ENCODE results near the gene XKR8. TPM values are rescaled to one million over a fixed set of nuclear protein-coding genes. Genes with fewer than 3 reads are reported as not detected.
A peak's percentile ranks its signal among the peaks of the same experiment; 100 is the strongest.

Gene XKR8
- total and polyA plus RNA-seq, 2 donors (not counting 1 experiment from before 2014, with no cell fraction given) = 5.5 to 9.2 TPM

GRCh38 chr1:27940297-27940696 lies 19.5 kb upstream of the XKR8 start:
- Histone ChIP-seq H3K4me1 (ENCODE audit: control insufficient read depth, extremely low read depth, insufficient read depth, low read length) (no peaks in the 10 kb centered on the region), H4K20me1 (ENCODE audit: control insufficient read depth, extremely low read depth, insufficient read depth, low read length) (no peaks in the 10 kb centered on the region), H3K27ac (ENCODE audit: insufficient read depth, low read length) (no peak overlapping the region), H3K27me3 (ENCODE audit: control insufficient read depth, insufficient read depth, low read length) (peaks cover 8% of the 10 kb centered on the region), H2AFZ (ENCODE audit: low read length) (no peak overlapping the region), H3K9ac (ENCODE audit: insufficient read depth, low read length) (no peak overlapping the region), H3K79me2 (ENCODE audit: control insufficient read depth, insufficient read depth, low read length) (no peaks in the 10 kb centered on the region), H3K4me2 (ENCODE audit: extremely low read depth, insufficient read depth, low read length) (no peak overlapping the region), H3K36me3 (ENCODE audit: control insufficient read depth, insufficient read depth, low read length) (no peaks in the 10 kb centered on the region), H3K9me3 (ENCODE audit: control insufficient read depth, insufficient read depth, low read depth, low read length) (no peaks in the 10 kb centered on the region), H3K4me3 (replicated peaks in 1 of 4; ENCODE audit: control extremely low read depth in 1 of 4, insufficient read depth in 1 of 4, low read depth in 3 of 4, low read length in 4 of 4) (no peak overlapping the region)
- DNase-seq (ENCODE audit: low read depth in 2 of 2) = peak; percentile 10 to 31
- TF ChIP-seq EZH2 (IDR thresholded peaks at IDR 0.05; ENCODE audit: low read length, missing control alignments) (no peak), CTCF (conservative IDR thresholded peaks at IDR 0.05 in 1 of 2, IDR thresholded peaks at IDR 0.05 in 1 of 2; ENCODE audit: low read depth in 1 of 2, low read length in 2 of 2) (peak; percentile 37 to 40)

GRCh38 chr1:27940870-27941560 lies 18.8 kb upstream of the XKR8 start:
- Histone ChIP-seq H3K4me1 (ENCODE audit: control insufficient read depth, extremely low read depth, insufficient read depth, low read length) (no peaks in the 10 kb centered on the region), H3K4me3 (replicated peaks in 1 of 4; ENCODE audit: control extremely low read depth in 1 of 4, insufficient read depth in 1 of 4, low read depth in 3 of 4, low read length in 4 of 4) (no peak overlapping the region), H4K20me1 (ENCODE audit: control insufficient read depth, extremely low read depth, insufficient read depth, low read length) (no peaks in the 10 kb centered on the region), H2AFZ (ENCODE audit: low read length) (no peak overlapping the region), H3K27ac (ENCODE audit: insufficient read depth, low read length) (no peak overlapping the region), H3K36me3 (ENCODE audit: control insufficient read depth, insufficient read depth, low read length) (no peaks in the 10 kb centered on the region), H3K9ac (ENCODE audit: insufficient read depth, low read length) (no peak overlapping the region), H3K27me3 (ENCODE audit: control insufficient read depth, insufficient read depth, low read length) (peaks cover 1% of the 10 kb centered on the region), H3K4me2 (ENCODE audit: extremely low read depth, insufficient read depth, low read length) (no peak overlapping the region), H3K9me3 (ENCODE audit: control insufficient read depth, insufficient read depth, low read depth, low read length) (no peaks in the 10 kb centered on the region), H3K79me2 (ENCODE audit: control insufficient read depth, insufficient read depth, low read length) (no peaks in the 10 kb centered on the region)
- DNase-seq (ENCODE audit: low read depth in 2 of 2) = no peak
- no peak for TF ChIP-seq CTCF (conservative IDR thresholded peaks at IDR 0.05 in 1 of 2, IDR thresholded peaks at IDR 0.05 in 1 of 2; ENCODE audit: low read depth in 1 of 2, low read length in 2 of 2)
- no peak for TF ChIP-seq EZH2 (IDR thresholded peaks at IDR 0.05; ENCODE audit: low read length, missing control alignments)

- H3K4me2 ChIP-seq (ENCODE audit: extremely low read depth, insufficient read depth, low read length) = no peak overlapping the region
- no peak overlapping the region for H3K4me3 ChIP-seq (replicated peaks in 1 of 4; ENCODE audit: control extremely low read depth in 1 of 4, insufficient read depth in 1 of 4, low read depth in 3 of 4, low read length in 4 of 4)
- H4K20me1 ChIP-seq (ENCODE audit: control insufficient read depth, extremely low read depth, insufficient read depth, low read length) = no peaks in the 10 kb centered on the region
- no peak for DNase-seq (ENCODE audit: low read depth in 2 of 2)
- no peaks in the 10 kb centered on the region for H3K4me1 ChIP-seq (ENCODE audit: control insufficient read depth, extremely low read depth, insufficient read depth, low read length)
- no peaks in the 10 kb centered on the region for H3K9me3 ChIP-seq (ENCODE audit: control insufficient read depth, insufficient read depth, low read depth, low read length)
- H2AFZ ChIP-seq (ENCODE audit: low read length) = no peak overlapping the region
- TF ChIP-seq CTCF (conservative IDR thresholded peaks at IDR 0.05 in 1 of 2, IDR thresholded peaks at IDR 0.05 in 1 of 2; ENCODE audit: low read depth in 1 of 2, low read length in 2 of 2) (no peak), EZH2 (IDR thresholded peaks at IDR 0.05; ENCODE audit: low read length, missing control alignments) (no peak)
- H3K27ac ChIP-seq (ENCODE audit: insufficient read depth, low read length) = no peak overlapping the region
- no peaks in the 10 kb centered on the region for H3K36me3 ChIP-seq (ENCODE audit: control insufficient read depth, insufficient read depth, low read length)
- no peaks in the 10 kb centered on the region for H3K79me2 ChIP-seq (ENCODE audit: control insufficient read depth, insufficient read depth, low read length)
- no peak overlapping the region for H3K9ac ChIP-seq (ENCODE audit: insufficient read depth, low read length)
- no peaks in the 10 kb centered on the region for H3K27me3 ChIP-seq (ENCODE audit: control insufficient read depth, insufficient read depth, low read length)
Measured at GRCh38 chr1:27941671-27942540, 17.9 kb upstream of the XKR8 start.
